Caco-2 (cell line): ENCODE results near the gene SREK1. TPM values are rescaled to one million over a fixed set of nuclear protein-coding genes. Genes with fewer than 3 reads are reported as not detected.

Experiments
- BruUV-seq: library from RNA; stranded (reverse); fragments of 400-500 nt; replicated peaks from 2 replicates; lab custom pipeline; 2021; lab: Mats Ljungman, UMichigan
- CTCF ChIA-PET: fragments of 300-600 bp; sonication (Branson Sonifier 250); formaldehyde crosslinking; loops from one replicate; lab custom pipeline; 2022; ENCODE audit warnings: antibody characterized with exemption; lab: Charles Lee
- POLR2A ChIA-PET: fragments of 300-600 bp; sonication (Branson Sonifier 250); formaldehyde crosslinking; loops from one replicate; lab custom pipeline; 2022; ENCODE audit warnings: antibody characterized with exemption; lab: Charles Lee
- DNase-seq, 2 experiments: peaks; one replicate each; pipeline versions ENCODE4 v3.0.0 to v3.0.0-alpha.2; 2020 to 2022
- H3K27me3 ChIP-seq: replicated peaks from 2 replicates; pipeline ENCODE4 v1.6.0; 2011; ENCODE audit warnings: low read length; ENCODE audit not compliant: control insufficient read depth, insufficient read depth
- H3K36me3 ChIP-seq: 2 replicates; pipeline ENCODE4 v1.5.1; 2011; ENCODE audit warnings: low read length; ENCODE audit not compliant: control insufficient read depth, insufficient read depth
- H3K4me1 ChIP-seq: fragments of 250-450 bp; sonication (Bioruptor Pico); 2 replicates; pipeline ENCODE4 v1.5.1; 2020; ENCODE audit warnings: mild to moderate bottlenecking
- H3K4me3 ChIP-seq: 2 replicates; pipeline ENCODE4 v1.5.1; 2011; ENCODE audit warnings: low read depth, mild to moderate bottlenecking, control low read depth, low read length
- H3K9me3 ChIP-seq: fragments of 250-450 bp; sonication (Bioruptor Pico); 2 replicates; pipeline ENCODE4 v1.5.1; 2020; ENCODE audit warnings: mild to moderate bottlenecking, moderate library complexity
- H3K27ac Mint-ChIP-seq: one replicate; pipeline ENCODE4 v1.8.0; 2022; ENCODE audit warnings: mixed read lengths; ENCODE audit not compliant: unreplicated experiment
- H3K27me3 Mint-ChIP-seq: one replicate; pipeline ENCODE4 v1.8.0; 2022; ENCODE audit warnings: mixed read lengths; ENCODE audit not compliant: insufficient read depth, unreplicated experiment
- H3K36me3 Mint-ChIP-seq: one replicate; pipeline ENCODE4 v1.8.0; 2022; ENCODE audit warnings: mild to moderate bottlenecking, mixed read lengths; ENCODE audit not compliant: insufficient read depth, unreplicated experiment
- H3K4me1 Mint-ChIP-seq: one replicate; pipeline ENCODE4 v1.8.0; 2022; ENCODE audit warnings: low read depth, mixed read lengths; ENCODE audit not compliant: unreplicated experiment
- H3K4me3 Mint-ChIP-seq: one replicate; pipeline ENCODE4 v1.8.0; 2022; ENCODE audit warnings: mild to moderate bottlenecking, moderate library complexity, mixed read lengths; ENCODE audit not compliant: unreplicated experiment
- H3K9me3 Mint-ChIP-seq: one replicate; pipeline ENCODE4 v1.8.0; 2022; ENCODE audit warnings: mixed read lengths; ENCODE audit not compliant: unreplicated experiment
- intact Hi-C: fragments of 100-400 bp; cut with micrococcal nuclease; formaldehyde crosslinking; loops from one replicate; pipeline ENCODE4 v1.10.0; 2022; ENCODE audit not compliant: unreplicated experiment
- total RNA-seq: library from RNA; stranded (reverse); gene quantifications from 2 replicates; pipeline ENCODE4 v1.2.3, GENCODE V29; 2022
- TF ChIP-seq, protein P1 (sequence below), 2 experiments: fragments of 200-600 bp in 1 of 2; IDR thresholded peaks; 1 replicate in 1 of 2; 2 replicates in 1 of 2; pipeline versions ENCODE4 v1.5.1 to v1.8.0; 2011 to 2022; ENCODE audit warnings: antibody characterized with exemption in 1 of 2, control low read depth in 1 of 2, inconsistent platforms in 1 of 2, low read depth in 1 of 2, low read length in 1 of 2, mild to moderate bottlenecking in 1 of 2, moderate library complexity in 1 of 2; ENCODE audit not compliant: insufficient read depth in 1 of 2, severe bottlenecking in 1 of 2, unreplicated experiment in 1 of 2

SREK1 gene
- total RNA-seq, 1 experiment from 2014 or later: 81.4 TPM

DNA sequence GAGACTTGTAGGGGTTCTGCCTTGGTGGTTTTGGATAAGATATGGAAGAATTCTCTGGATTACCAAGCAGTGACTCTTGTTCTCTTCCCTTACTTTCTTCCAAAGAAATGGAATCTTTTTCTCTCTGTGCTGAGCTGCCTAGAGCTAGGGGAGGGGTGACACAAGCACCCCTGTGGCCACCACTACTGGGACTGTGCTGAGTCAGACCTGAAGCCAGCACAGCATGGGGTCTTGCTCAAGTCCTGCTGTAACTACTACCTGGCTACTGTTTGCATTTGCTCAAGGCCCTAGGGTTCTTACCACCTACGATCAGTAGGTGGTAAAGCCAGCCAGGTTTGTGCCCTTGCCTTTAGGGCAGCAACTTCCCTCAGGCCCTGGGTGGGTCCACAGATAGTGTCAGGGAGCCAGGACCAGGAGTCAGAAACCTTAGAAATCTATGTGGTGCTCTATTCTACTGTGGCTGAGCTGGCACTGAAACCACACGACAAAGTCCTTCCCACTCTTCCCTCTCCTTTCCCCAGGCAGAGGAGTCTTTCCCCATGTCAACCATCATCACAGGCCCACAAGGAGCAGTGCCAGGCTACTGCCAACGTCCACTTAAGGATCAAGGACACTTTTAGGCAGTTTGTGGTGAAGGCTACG lies 53.8 kb downstream of the SREK1 start:
- Histone ChIP-seq H3K36me3 (no peaks in the 10 kb centered on the region), H3K4me1 (no peaks in the 10 kb centered on the region), H3K9me3 (no peaks in the 10 kb centered on the region), H3K27me3 (no peaks in the 10 kb centered on the region), H3K4me3 (no peak overlapping the region)
- Mint-ChIP-seq H3K9me3 (no peaks in the 10 kb centered on the region), H3K36me3 (no peaks in the 10 kb centered on the region), H3K4me1 (no peaks in the 10 kb centered on the region), H3K4me3 (no peak overlapping the region), H3K27ac (no peak overlapping the region), H3K27me3 (no peaks in the 10 kb centered on the region)
- intact Hi-C loops: no loop called here
- ChIA-PET POLR2A (no interaction called here), CTCF (no interaction called here)
- TF ChIP-seq, protein P1, sequence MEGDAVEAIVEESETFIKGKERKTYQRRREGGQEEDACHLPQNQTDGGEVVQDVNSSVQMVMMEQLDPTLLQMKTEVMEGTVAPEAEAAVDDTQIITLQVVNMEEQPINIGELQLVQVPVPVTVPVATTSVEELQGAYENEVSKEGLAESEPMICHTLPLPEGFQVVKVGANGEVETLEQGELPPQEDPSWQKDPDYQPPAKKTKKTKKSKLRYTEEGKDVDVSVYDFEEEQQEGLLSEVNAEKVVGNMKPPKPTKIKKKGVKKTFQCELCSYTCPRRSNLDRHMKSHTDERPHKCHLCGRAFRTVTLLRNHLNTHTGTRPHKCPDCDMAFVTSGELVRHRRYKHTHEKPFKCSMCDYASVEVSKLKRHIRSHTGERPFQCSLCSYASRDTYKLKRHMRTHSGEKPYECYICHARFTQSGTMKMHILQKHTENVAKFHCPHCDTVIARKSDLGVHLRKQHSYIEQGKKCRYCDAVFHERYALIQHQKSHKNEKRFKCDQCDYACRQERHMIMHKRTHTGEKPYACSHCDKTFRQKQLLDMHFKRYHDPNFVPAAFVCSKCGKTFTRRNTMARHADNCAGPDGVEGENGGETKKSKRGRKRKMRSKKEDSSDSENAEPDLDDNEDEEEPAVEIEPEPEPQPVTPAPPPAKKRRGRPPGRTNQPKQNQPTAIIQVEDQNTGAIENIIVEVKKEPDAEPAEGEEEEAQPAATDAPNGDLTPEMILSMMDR (IDR thresholded peaks at IDR 0.05; ENCODE audit: insufficient read depth in 1 of 2, low read depth in 1 of 2, low read length in 1 of 2, severe bottlenecking in 1 of 2, unreplicated experiment in 1 of 2): no peak
- no TSS peak for BruUV-seq
- DNase-seq: no peak

DNA sequence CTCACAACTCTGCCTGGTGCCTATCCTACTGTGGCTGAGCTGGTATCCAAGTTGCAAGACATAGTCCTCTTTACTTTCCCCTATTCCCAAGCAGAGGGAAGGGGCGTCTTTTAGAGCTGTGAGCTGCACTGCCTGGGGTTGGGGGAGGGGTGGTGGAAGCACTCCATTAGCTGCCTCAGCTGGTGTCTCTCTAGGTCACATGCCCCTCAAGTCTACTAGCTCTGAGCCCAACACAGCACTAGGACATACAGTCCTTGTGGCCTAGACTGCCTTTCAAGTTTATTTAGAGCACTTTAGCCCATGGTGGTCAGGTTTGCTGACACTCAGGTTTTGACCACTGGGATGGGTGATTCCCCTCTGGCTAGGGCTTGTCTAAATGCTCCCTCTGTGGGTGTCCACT lies 54.7 kb downstream of the SREK1 start:
- H3K9me3 Mint-ChIP-seq: no peaks in the 10 kb centered on the region
- Histone ChIP-seq H3K9me3 (no peaks in the 10 kb centered on the region), H3K36me3 (no peaks in the 10 kb centered on the region), H3K27me3 (no peaks in the 10 kb centered on the region), H3K4me3 (no peak overlapping the region), H3K4me1 (no peaks in the 10 kb centered on the region)
- TF ChIP-seq, protein P1 (IDR thresholded peaks at IDR 0.05; ENCODE audit: insufficient read depth in 1 of 2, low read depth in 1 of 2, low read length in 1 of 2, severe bottlenecking in 1 of 2, unreplicated experiment in 1 of 2): no peak
- no peak for DNase-seq
- no TSS peak for BruUV-seq
- ChIA-PET POLR2A (interaction anchor here (0.5 kb wide), 1 partner anchor 78 kb away, joined by 3 read pairs; no protein-coding TSS in a partner anchor), CTCF (no interaction called here)
- no peak overlapping the region for H3K27ac Mint-ChIP-seq
- H3K4me1 Mint-ChIP-seq: no peaks in the 10 kb centered on the region
- no peaks in the 10 kb centered on the region for H3K36me3 Mint-ChIP-seq
- no peak overlapping the region for H3K4me3 Mint-ChIP-seq
- no peaks in the 10 kb centered on the region for H3K27me3 Mint-ChIP-seq
- intact Hi-C loops: no loop called here

DNA sequence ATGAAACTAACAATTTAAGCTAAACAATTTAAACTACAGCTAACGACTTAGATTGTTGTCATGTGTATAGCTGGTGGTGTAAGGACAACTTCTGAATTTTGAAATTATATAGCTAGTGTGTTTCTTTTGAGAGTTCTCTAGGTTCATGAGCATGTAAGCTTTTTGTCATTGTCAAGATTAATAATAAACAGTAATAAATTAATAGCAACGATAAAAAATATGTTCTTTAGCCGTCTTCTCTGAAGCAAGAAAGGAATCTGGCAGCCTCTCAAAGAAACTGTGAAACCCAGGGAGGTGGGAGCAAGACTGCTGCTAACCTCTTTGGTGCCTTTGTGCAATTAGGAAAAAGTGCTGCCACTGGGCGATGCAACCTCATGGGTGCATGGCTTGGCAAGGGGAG lies 59.4 kb downstream of the SREK1 start:
- DNase-seq: no peak
- 0 out of 2 replicates have a peak, but pooled peaks cover 3% of the 10 kb centered on the region for H3K4me1 ChIP-seq
- H3K4me1 Mint-ChIP-seq: no peaks in the 10 kb centered on the region
- no peak overlapping the region for H3K27ac Mint-ChIP-seq
- no peaks in the 10 kb centered on the region for H3K36me3 Mint-ChIP-seq
- TF ChIP-seq, protein P1 (IDR thresholded peaks at IDR 0.05; ENCODE audit: insufficient read depth in 1 of 2, low read depth in 1 of 2, low read length in 1 of 2, severe bottlenecking in 1 of 2, unreplicated experiment in 1 of 2): no peak
- no peaks in the 10 kb centered on the region for H3K9me3 Mint-ChIP-seq
- no peak overlapping the region for H3K4me3 Mint-ChIP-seq
- intact Hi-C loops: no loop called here
- POLR2A ChIA-PET: no interaction called here
- BruUV-seq: no TSS peak
- H3K9me3 ChIP-seq: no peaks in the 10 kb centered on the region
- H3K27me3 ChIP-seq: no peaks in the 10 kb centered on the region
- H3K27me3 Mint-ChIP-seq: no peaks in the 10 kb centered on the region
- CTCF ChIA-PET: no interaction called here
- no peak overlapping the region for H3K4me3 ChIP-seq
- no peaks in the 10 kb centered on the region for H3K36me3 ChIP-seq
